Stimulated activated naive CD8-positive, alpha-beta T cell treated with anti-CD3 and anti-CD28 coated beads, Interleukin-15, Interleukin-2, amounts not matched to agents 100 ng/mL and 50 ng/mL, for 24 hours (primary cell): Measurements from ENCODE around the gene RPLP1.

ENCODE experiments used
- H3K27ac Mint-ChIP-seq: one replicate; pipeline ENCODE4 v1.8.0; 2021; ENCODE audit warnings: mild to moderate bottlenecking, mixed read lengths
- H3K27me3 Mint-ChIP-seq: one replicate; pipeline ENCODE4 v1.8.0; 2021; ENCODE audit warnings: mixed read lengths
- H3K36me3 Mint-ChIP-seq: one replicate; pipeline ENCODE4 v1.8.0; 2021; ENCODE audit warnings: low read depth, mixed read lengths
- H3K4me1 Mint-ChIP-seq: one replicate; pipeline ENCODE4 v1.8.0; 2021; ENCODE audit warnings: low read depth, mixed read lengths
- H3K4me3 Mint-ChIP-seq: one replicate; pipeline ENCODE4 v1.8.0; 2021; ENCODE audit warnings: mild to moderate bottlenecking, mixed read lengths
- H3K9me3 Mint-ChIP-seq: one replicate; pipeline ENCODE4 v1.8.0; 2021; ENCODE audit warnings: mixed read lengths

The RPLP1 gene

DNA sequence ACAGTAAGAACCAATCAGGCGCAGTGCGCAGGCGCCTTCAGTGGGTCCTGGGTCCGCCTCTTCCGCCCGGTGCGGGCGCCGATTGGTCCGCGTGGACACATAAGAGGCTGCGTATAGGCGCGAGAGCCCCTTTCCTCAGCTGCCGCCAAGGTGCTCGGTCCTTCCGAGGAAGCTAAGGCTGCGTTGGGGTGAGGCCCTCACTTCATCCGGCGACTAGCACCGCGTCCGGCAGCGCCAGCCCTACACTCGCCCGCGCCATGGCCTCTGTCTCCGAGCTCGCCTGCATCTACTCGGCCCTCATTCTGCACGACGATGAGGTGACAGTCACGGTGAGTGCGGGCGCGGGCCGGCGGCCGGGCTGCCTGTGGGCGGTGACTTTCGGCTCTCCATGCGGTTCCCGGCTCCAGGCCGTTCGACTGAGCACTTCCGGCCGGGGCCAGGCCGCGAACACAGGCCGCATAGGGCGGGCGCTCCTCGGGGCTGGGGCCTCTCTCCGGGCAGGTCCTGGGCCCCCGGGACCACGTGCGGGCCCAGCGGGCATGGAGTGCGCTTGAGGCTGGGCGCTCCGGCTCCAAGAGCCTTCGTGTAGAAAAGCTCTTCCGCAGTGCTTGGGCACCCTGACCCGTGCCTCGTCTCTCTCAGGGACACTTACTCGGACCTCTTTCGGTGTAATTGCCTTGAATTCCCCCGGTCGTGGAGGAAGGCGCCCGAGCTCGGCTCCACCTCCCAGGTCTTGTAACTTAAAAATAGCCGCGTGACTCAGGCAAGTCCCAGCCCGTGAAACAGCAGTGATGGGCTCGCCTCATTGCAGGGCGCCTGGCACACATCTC lies at the start of gene RPLP1:
Gene RPLP1, plus strand, starts transcription at position 127 of the 830 bp plus-strand sequence. Its CDS starts 131 bp downstream, at position 258.
- H3K9me3 Mint-ChIP-seq = no peaks in the 10 kb centered on the region
- H3K27ac Mint-ChIP-seq = peak within 1 kb of the TSS; percentile 97
- peaks cover 57% of the 10 kb centered on the region for H3K36me3 Mint-ChIP-seq
- peak within 1 kb of the TSS; percentile 100 for H3K4me3 Mint-ChIP-seq
- peaks cover 42% of the 10 kb centered on the region for H3K4me1 Mint-ChIP-seq
- no peaks in the 10 kb centered on the region for H3K27me3 Mint-ChIP-seq

DNA sequence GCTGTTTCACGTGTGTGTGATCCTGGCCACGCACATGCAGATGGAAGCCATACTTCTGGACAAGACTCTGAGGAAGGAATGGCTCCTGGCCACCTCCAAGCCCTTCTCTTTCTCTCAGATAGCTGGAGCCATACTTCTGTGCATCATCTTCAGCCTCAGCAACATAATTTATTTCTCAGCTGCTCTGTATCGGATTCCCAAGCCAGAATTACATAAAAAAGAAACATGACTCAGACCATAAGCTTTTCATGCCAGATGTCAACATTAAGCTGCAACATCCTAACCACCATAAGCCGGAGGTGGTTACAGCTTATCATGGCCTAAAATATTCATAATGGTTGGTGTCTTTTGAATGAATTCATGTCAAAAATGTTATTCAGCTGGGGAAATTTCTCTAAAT lies 49.0 kb upstream of the RPLP1 start:
- Mint-ChIP-seq H3K4me1 (peaks cover 11% of the 10 kb centered on the region), H3K27me3 (peaks cover 21% of the 10 kb centered on the region), H3K36me3 (no peaks in the 10 kb centered on the region), H3K9me3 (no peaks in the 10 kb centered on the region), H3K4me3 (no peak overlapping the region), H3K27ac (no peak overlapping the region)

DNA sequence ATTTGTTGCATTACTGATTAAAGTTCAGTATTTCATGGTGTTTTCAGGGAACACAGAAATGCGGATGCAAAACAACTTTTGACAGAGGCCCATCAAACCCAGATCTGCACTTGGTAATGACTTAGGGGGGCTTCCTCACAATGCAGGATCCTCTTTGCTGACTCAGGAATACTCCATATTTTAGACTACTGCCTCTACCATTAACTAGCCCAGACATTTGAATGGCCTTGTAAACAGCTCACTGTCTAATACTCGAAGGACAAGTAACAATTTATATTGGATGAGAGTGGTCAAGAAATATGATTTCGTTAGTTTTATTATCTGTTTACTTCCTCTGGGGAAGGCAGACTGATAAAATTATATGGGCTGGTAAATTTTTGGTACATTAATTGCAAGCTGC lies 47.5 kb upstream of the RPLP1 start:
- H3K27ac Mint-ChIP-seq = no peak overlapping the region
- H3K4me1 Mint-ChIP-seq = peaks cover 11% of the 10 kb centered on the region
- no peaks in the 10 kb centered on the region for H3K36me3 Mint-ChIP-seq
- no peak overlapping the region for H3K4me3 Mint-ChIP-seq
- H3K9me3 Mint-ChIP-seq = no peaks in the 10 kb centered on the region
- H3K27me3 Mint-ChIP-seq = peaks cover 24% of the 10 kb centered on the region

DNA sequence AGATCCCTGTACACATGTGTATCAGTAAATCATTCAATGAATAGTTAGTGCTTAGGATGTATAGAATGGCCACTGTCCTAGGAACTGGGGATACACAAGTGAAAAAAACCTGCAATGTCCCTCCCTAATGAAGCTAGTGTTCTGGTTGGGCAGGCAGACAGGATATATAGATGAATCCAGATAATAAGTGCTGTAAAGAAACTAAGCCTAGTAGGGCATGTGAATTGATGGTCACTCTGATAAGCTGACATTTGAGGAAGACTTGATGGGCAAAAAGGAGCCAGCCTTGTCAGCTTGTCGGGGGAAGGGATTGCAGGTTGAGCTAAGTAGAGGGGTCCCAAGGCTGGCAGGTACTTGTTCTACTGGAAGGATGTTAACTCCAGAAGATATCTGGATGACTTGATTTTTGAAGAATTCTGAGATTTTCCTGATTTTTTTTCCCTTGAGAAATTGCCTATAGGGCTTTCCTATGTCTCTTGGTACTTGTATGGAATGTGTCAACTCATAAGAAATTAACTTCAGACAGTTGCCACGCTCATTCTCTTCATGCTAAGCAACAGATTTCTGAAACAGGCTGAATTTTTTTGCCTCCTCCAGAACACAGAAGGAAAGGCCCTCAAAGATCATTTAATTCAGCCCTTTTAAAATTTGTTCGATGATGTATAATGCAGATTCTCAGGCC lies 44.8 kb upstream of the RPLP1 start:
- Mint-ChIP-seq H3K36me3 (no peaks in the 10 kb centered on the region), H3K9me3 (no peaks in the 10 kb centered on the region), H3K4me1 (no peaks in the 10 kb centered on the region), H3K4me3 (no peak overlapping the region), H3K27ac (no peak overlapping the region), H3K27me3 (peaks cover 24% of the 10 kb centered on the region)

DNA sequence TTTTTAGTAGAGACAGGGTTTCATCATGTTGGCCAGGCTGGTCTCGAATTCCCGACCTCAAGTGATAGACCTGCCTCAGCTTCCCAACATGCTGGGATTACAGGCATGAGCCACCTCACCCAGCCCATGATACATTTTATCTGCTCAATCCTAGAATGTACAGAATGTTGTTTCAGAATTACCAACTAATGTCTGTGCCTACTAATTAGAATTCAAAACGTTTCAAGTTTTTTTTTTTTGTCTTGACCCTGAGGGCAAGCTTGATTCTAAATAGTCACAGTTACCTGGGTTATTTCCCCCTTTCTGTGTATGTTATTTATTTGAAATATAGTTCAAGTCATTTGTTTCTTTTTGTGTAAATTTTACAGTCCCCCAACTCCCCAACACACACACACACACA lies 43.8 kb upstream of the RPLP1 start:
- Mint-ChIP-seq H3K9me3 (no peaks in the 10 kb centered on the region), H3K27ac (no peak overlapping the region), H3K4me1 (peaks cover 9% of the 10 kb centered on the region), H3K36me3 (no peaks in the 10 kb centered on the region), H3K4me3 (no peak overlapping the region), H3K27me3 (peaks cover 18% of the 10 kb centered on the region)

DNA sequence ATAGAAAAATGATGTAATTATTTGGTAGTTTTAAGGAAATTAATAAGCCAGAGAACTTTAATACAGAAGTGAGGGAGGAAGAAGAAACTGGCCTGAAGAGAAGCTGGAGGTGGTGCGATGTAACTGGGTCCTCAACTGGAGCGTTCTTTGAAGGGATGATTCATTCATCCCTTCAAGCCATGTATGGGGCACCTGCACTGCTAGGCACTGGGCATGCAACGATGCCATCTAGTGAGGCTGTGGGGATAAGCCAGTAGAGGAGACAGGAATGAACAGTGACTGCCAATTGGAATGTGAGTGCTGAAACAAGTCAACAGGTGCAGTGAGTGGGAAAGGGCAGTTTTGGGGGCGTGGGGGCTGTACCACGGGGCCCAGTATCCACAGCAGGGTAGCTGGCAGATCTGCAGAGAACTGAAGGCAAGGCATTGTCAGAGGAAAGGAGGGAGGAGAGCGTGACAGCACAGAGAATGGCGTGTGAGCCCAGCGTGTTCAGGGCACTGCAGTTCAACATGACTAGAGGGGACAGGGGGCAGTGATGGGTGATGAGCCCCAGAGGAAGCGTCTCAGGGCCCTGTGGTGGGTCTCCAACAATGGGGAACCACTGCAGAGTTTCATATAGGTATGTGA lies 42.3 kb upstream of the RPLP1 start:
- Mint-ChIP-seq H3K4me1 (peaks cover 19% of the 10 kb centered on the region), H3K9me3 (no peaks in the 10 kb centered on the region), H3K27ac (no peak overlapping the region), H3K4me3 (no peak overlapping the region), H3K27me3 (peaks cover 14% of the 10 kb centered on the region), H3K36me3 (no peaks in the 10 kb centered on the region)

DNA sequence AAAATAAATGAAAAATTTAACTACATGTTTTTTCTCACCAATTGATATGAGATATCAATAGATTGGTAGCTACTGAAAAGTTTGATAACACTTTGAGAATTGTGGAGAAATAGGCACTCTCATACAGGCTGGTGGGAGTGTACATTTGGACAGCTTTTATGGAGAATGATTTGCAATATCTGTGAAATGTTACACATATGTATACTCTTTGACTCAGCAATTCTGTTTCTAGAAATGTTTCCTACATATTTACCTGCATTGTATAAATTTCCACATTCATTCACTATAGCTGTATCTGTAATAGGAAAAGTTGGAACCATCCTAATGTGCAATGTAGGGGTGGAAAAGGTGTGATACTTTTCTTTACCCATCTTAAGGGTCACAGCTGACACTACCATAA lies 40.3 kb upstream of the RPLP1 start:
- H3K4me1 Mint-ChIP-seq = peaks cover 27% of the 10 kb centered on the region
- peaks cover 20% of the 10 kb centered on the region for H3K27me3 Mint-ChIP-seq
- no peak overlapping the region for H3K27ac Mint-ChIP-seq
- H3K9me3 Mint-ChIP-seq = no peaks in the 10 kb centered on the region
- no peak overlapping the region for H3K4me3 Mint-ChIP-seq
- peaks cover 9% of the 10 kb centered on the region for H3K36me3 Mint-ChIP-seq

DNA sequence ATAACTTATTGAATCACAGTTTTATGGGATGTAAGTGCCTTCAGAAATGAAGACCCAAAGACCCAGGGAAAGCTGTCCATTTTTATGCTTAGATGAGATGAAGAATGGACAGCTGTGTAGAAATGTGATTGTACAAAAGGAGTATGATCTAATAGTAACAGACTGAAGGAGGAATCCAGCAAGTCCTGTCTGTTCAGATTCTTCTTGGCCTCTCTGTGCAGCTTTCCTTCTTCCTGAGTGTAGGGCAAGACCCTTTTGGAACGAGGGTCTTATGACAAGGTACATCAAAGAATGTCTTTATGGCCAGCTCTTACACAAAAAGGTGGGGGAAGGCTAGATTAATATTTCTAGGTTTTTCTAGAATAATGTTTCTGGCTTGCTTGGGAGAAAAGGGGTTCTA lies 39.9 kb upstream of the RPLP1 start:
- Mint-ChIP-seq H3K4me3 (no peak overlapping the region), H3K27me3 (peaks cover 22% of the 10 kb centered on the region), H3K9me3 (no peaks in the 10 kb centered on the region), H3K36me3 (peaks cover 14% of the 10 kb centered on the region), H3K27ac (no peak overlapping the region), H3K4me1 (peaks cover 27% of the 10 kb centered on the region)

DNA sequence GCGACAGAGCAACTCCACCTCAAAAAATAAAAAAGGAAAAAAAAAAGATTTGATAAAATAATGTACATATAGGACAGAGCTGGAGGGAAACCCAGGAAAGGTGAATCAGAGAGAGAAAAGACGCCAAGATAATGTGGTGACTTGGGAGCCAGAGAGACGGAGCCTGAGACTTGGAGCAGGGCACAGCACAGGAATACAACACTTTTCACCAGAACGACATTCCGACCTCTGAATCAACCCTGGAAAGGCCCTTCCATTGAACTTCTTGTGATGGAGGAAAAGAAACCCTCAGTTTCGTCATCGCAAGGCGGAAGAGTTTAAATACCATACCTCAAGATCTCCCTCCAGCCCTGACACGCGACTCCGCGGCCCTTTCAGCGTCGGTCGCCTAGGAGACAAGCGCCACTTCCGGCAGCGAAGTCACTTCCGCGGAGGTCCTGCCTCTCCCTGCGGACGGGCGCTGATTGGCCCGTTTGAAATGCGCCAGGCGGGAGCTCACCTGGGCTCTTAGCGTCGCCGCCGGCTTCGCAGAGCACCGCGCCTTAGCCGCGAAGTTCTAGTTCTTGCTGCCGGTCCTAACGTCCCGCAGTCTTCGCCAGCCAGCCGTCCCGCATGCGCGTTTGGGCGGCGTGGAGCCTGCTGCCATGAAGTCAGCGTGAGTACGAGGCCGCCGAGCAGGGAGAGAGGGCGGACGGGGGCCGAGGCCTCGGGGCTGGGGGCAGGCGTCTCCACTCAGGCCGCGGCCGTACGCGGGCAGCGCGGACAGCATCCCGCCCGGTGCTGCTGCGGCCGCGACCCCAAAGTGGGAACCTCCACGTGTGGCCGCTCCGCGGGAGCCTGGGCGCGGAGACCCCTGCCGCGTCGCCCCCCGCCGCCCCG lies 38.6 kb upstream of the RPLP1 start, which contains the start of gene KIF23:
Gene KIF23, plus strand, starts transcription at position 528 of the 879 bp plus-strand sequence. Its CDS starts 117 bp downstream, at position 645.
- Mint-ChIP-seq H3K27ac (peak within 1 kb of the TSS; percentile 78), H3K9me3 (no peaks in the 10 kb centered on the region), H3K36me3 (peaks cover 24% of the 10 kb centered on the region), H3K27me3 (peaks cover 12% of the 10 kb centered on the region), H3K4me3 (peak within 1 kb of the TSS; percentile 91), H3K4me1 (peaks cover 27% of the 10 kb centered on the region)

DNA sequence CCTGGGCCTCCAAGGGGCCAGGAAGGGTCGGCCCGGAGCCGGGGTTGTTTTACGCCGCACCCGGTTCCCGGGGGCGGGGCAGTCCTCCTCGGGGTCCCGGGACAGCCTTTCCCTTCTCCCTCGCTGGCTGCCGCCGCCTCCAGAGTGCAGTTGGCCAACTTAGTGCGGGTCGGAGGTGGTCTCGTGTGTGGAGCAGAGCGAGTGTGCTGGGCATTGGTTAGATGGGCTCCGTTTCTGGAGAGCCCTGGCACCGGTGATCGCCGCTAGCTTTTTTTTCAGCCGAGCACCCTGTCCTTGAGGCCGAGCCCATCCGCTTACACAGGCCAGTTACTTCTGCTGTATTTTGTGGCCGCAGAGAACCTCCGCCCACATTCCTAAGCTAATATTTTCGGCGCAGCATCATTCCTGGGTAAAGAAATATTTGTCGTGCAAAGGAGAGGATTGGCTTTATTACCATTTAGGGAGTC lies 37.9 kb upstream of the RPLP1 start:
- H3K4me1 Mint-ChIP-seq = peaks cover 27% of the 10 kb centered on the region
- peak overlapping the region; percentile 91 for H3K4me3 Mint-ChIP-seq
- H3K27me3 Mint-ChIP-seq = peaks cover 12% of the 10 kb centered on the region
- H3K9me3 Mint-ChIP-seq = no peaks in the 10 kb centered on the region
- peak overlapping the region; percentile 37 for H3K27ac Mint-ChIP-seq
- H3K36me3 Mint-ChIP-seq = peaks cover 31% of the 10 kb centered on the region

DNA sequence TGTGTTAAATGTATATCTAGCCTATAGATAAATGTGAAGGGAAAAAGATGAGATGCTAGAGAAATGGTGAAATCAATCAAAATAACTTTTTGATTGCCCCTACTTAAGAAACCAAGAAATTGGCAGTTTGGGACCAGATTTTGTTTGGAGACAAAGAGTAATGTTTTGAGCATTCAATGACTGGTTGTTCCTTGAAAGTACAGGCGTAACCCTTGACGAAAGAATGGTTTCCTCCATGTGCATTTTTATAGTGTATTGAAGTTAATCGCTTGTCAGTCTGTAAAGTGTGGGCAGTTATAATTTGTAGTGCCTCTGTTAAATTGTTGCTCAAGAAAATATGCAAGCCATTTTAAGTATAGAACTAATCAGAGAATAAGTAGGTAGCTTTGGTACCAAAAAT lies 37.2 kb upstream of the RPLP1 start:
- H3K27ac Mint-ChIP-seq = peak overlapping the region; percentile 17
- H3K4me1 Mint-ChIP-seq = peaks cover 27% of the 10 kb centered on the region
- H3K9me3 Mint-ChIP-seq = no peaks in the 10 kb centered on the region
- H3K27me3 Mint-ChIP-seq = peaks cover 12% of the 10 kb centered on the region
- peak overlapping the region; percentile 91 for H3K4me3 Mint-ChIP-seq
- peaks cover 33% of the 10 kb centered on the region for H3K36me3 Mint-ChIP-seq

DNA sequence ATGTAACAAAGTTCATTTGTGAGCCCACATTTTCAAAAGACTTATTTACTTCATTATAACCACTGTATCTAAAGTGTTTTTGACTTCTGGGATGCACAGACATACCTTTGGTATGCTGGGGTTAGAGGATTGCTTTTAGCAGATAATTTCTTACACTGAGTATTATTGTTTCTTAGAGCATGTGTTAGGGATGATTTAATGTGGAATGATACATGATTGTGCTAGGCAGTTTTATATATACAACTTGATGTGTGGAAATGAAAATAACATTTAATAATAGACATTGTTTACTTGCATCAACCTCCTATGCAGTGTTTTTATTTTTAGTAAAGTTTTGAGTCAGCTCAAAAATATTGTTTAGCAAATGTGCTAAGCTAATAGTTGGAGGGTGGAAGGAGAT lies 35.0 kb upstream of the RPLP1 start:
- Mint-ChIP-seq H3K36me3 (peaks cover 53% of the 10 kb centered on the region), H3K27ac (no peak overlapping the region), H3K4me1 (peaks cover 27% of the 10 kb centered on the region), H3K9me3 (no peaks in the 10 kb centered on the region), H3K4me3 (no peak overlapping the region), H3K27me3 (peaks cover 12% of the 10 kb centered on the region)

DNA sequence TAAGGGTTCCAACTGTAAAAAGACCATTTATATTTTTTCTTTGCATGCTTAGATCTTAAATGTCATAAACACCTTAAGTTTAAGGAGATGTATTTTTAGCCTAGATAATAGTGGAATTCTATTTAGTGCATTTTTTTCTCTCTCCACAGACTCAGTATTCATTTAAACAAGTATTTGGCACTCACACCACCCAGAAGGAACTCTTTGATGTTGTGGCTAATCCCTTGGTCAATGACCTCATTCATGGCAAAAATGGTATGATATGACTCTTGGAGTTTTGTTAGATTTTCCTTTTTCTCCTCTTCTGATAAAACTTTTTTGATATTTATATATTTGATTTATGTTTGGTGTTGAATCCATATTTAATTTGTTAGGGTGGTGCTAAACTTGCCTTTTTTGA lies 31.1 kb upstream of the RPLP1 start:
- no peaks in the 10 kb centered on the region for H3K9me3 Mint-ChIP-seq
- no peaks in the 10 kb centered on the region for H3K4me1 Mint-ChIP-seq
- no peak overlapping the region for H3K27ac Mint-ChIP-seq
- peaks cover 7% of the 10 kb centered on the region for H3K27me3 Mint-ChIP-seq
- H3K4me3 Mint-ChIP-seq = no peak overlapping the region
- H3K36me3 Mint-ChIP-seq = peaks cover 82% of the 10 kb centered on the region

DNA sequence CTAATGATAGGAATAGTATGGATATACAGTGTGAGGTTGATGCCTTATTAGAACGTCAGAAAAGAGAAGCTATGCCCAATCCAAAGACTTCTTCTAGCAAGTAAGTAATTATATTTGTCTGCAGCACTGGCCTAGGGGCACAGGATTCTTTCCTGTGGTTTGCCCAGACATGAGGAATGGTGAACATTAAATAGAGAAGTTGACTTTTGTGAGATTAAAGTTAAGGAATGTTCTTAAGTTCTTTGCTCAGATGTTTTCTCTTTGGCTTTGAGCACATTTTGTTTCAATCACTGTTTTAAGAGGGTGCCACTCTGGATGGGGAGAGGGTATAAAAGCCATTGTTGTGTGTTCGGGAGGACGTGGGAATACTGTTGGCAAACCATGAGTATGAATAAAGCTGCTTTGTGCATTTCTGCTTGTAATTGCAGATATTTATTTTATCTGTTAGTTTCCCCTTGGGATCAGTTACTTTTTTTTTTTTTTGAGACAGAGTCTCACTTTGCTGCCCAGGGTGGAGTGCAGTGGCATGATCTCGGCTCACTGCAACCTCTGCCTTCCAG lies 30.2 kb upstream of the RPLP1 start:
- no peaks in the 10 kb centered on the region for H3K9me3 Mint-ChIP-seq
- H3K27ac Mint-ChIP-seq = no peak overlapping the region
- no peaks in the 10 kb centered on the region for H3K4me1 Mint-ChIP-seq
- no peak overlapping the region for H3K4me3 Mint-ChIP-seq
- H3K36me3 Mint-ChIP-seq = peaks cover 83% of the 10 kb centered on the region
- H3K27me3 Mint-ChIP-seq = peaks cover 3% of the 10 kb centered on the region
